Measurements from ENCODE around the gene HTR3E. TPM values are rescaled to one million over a fixed set of nuclear protein-coding genes. Genes with fewer than 3 reads are reported as not detected.

HTR3E gene
- total and polyA plus RNA-seq, 7 donors, result 0.54 to 1.2 TPM; not detected in 5

GRCh38 chr3:184134746-184135148, 37.9 kb downstream of the HTR3E start:
- intact Hi-C loops (cut with DNase I), result loop anchor here (1.0 to 5.0 kb wide), 5 partner anchors 20 to 237 kb away; partner anchors contain the start of genes ABCC5, ABCF3, DVL3 and EEF1AKMT4
- Histone ChIP-seq H3K9me3 (no peaks in the 10 kb centered on the region), H3K4me3 (peak overlapping the region; percentile 79 to 90 (median 85)), H3K27me3 (no peaks in the 10 kb centered on the region), H3K27ac (peak overlapping the region; percentile 87 to 90 (median 90)), H3K36me3 (peaks cover 0 to 22% (median 6%) of the 10 kb centered on the region in 4 donors), H3K4me1 (peaks cover 0 to 32% (median 20%) of the 10 kb centered on the region in 4 donors)
- DNase-seq, result no peak
- WGBS, 2 donors, result 0% methylated on average over 21 of the region's 21 CpGs
- TF ChIP-seq POLR2A (IDR thresholded peaks at IDR 0.05), result no peak
- TF ChIP-seq POLR2AphosphoS5 (IDR thresholded peaks at IDR 0.05), result no peak
- TF ChIP-seq EP300 (IDR thresholded peaks at IDR 0.05), result no peak
- TF ChIP-seq CTCF (IDR thresholded peaks at IDR 0.05), result no peak

DNA sequence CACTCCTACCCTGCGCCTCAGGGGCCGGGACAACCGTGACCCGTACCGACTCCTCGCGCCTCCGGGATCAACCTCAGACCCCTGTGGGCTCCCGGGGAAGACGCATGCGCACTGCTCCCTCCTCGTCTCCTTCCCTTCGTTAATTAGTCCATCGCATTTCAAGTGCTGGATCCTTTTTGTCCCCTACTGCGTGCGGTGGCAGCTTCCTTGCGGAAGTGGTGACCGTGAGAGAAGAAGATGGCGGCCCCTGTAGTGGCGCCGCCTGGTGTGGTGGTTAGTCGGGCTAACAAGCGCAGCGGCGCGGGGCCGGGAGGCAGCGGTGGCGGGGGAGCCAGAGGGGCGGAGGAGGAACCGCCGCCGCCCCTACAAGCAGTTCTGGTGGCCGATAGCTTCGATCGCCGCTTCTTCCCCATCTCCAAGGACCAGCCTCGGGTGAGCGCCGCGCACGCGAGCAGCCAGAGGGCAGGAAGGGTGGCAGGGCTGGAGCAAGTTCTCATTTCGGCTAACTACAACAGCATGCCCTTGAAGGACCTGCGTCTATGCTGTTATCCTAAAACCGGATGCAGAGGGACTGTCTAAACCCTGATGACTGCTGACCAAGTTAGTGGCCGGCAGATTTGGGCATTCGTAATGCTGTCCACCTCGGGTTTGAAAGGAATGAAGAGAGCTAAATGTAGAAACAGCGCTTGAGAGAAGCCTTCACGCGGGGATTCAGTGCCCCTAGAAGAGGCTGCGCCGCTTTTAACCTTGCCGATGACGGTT, 38.5 kb downstream of the HTR3E start, which contains the start of gene EIF2B5:
Gene EIF2B5 (plus strand): TSS at position 210 of the 762 bp plus-strand sequence. CDS start 28 bp downstream, at position 238.
- DNase-seq, result peak; percentile 94
- no peaks in the 10 kb centered on the region for H3K9me3 ChIP-seq
- H3K4me3 ChIP-seq, result peak within 1 kb of the TSS; percentile 79 to 90 (median 85)
- peak; percentile 68 to 88 (median 88) for TF ChIP-seq POLR2AphosphoS5 (IDR thresholded peaks at IDR 0.05)
- TF ChIP-seq POLR2A (IDR thresholded peaks at IDR 0.05), result peak in 1 of 2 donors; percentile 58
- peak in 1 of 4 experiments; percentile 26 for TF ChIP-seq CTCF (IDR thresholded peaks at IDR 0.05)
- peak in 1 of 4 donors; percentile 5 for TF ChIP-seq EP300 (IDR thresholded peaks at IDR 0.05)
- 0 to 1% methylated on average over 56 of the region's 56 CpGs for WGBS, 2 donors
- H3K27ac ChIP-seq, result peak within 1 kb of the TSS; percentile 87 to 90 (median 90)
- no peaks in the 10 kb centered on the region for H3K27me3 ChIP-seq
- intact Hi-C loops (cut with DNase I), result loop anchor here (2.0 to 5.0 kb wide), 4 partner anchors 19 to 238 kb away; partner anchors contain the start of genes ABCC5, ABCF3 and DVL3
- H3K36me3 ChIP-seq, result peaks cover 0 to 28% (median 10%) of the 10 kb centered on the region in 4 donors
- peaks cover 0 to 32% (median 20%) of the 10 kb centered on the region in 4 donors for H3K4me1 ChIP-seq

- H3K4me1 ChIP-seq, result peaks cover 0 to 32% (median 20%) of the 10 kb centered on the region in 4 donors
- H3K9me3 ChIP-seq, result no peaks in the 10 kb centered on the region
- H3K4me3 ChIP-seq, result peak overlapping the region; percentile 79 to 90 (median 85)
- TF ChIP-seq EP300 (IDR thresholded peaks at IDR 0.05) (no peak), POLR2AphosphoS5 (IDR thresholded peaks at IDR 0.05) (no peak)
- no peak for DNase-seq
- H3K27me3 ChIP-seq, result no peaks in the 10 kb centered on the region
- intact Hi-C loops (cut with DNase I), result loop anchor here (2.0 to 5.0 kb wide), 4 partner anchors 19 to 239 kb away; partner anchors contain the start of genes ABCC5, ABCF3 and DVL3
- H3K27ac ChIP-seq, result peak overlapping the region; percentile 87 to 90 (median 90)
- 1 to 4% methylated on average over 9 of the region's 9 CpGs for WGBS, 2 donors
- peaks cover 0 to 33% (median 16%) of the 10 kb centered on the region in 4 donors for H3K36me3 ChIP-seq
Measured at GRCh38 chr3:184135911-184136260, 39.0 kb downstream of the HTR3E start.

- Histone ChIP-seq H3K4me1 (peaks cover 0 to 26% (median 18%) of the 10 kb centered on the region in 4 donors), H3K27me3 (no peaks in the 10 kb centered on the region), H3K36me3 (peaks cover 29 to 79% (median 52%) of the 10 kb centered on the region in 4 donors), H3K4me3 (no peak overlapping the region), H3K9me3 (no peaks in the 10 kb centered on the region), H3K27ac (no peak overlapping the region)
- no peak for DNase-seq
- TF ChIP-seq EP300 (IDR thresholded peaks at IDR 0.05) (no peak), POLR2AphosphoS5 (IDR thresholded peaks at IDR 0.05) (no peak), CTCF (IDR thresholded peaks at IDR 0.05) (no peak), POLR2A (IDR thresholded peaks at IDR 0.05) (no peak)
- intact Hi-C loops (cut with DNase I), result no loop called here
- WGBS, 2 donors, result 91 to 95% methylated on average over 10 of the region's 10 CpGs
Measured at GRCh38 chr3:184140436-184140835, 43.6 kb downstream of the HTR3E start.

GRCh38 chr3:184142199-184142598, 45.3 kb downstream of the HTR3E start:
- Histone ChIP-seq H3K27ac (no peak overlapping the region), H3K9me3 (no peaks in the 10 kb centered on the region), H3K4me1 (peaks cover 0 to 13% (median 3%) of the 10 kb centered on the region in 4 donors), H3K27me3 (no peaks in the 10 kb centered on the region), H3K36me3 (peaks cover 29 to 91% (median 57%) of the 10 kb centered on the region in 4 donors), H3K4me3 (no peak overlapping the region)
- no peak for DNase-seq
- intact Hi-C loops (cut with DNase I), result no loop called here
- no peak for TF ChIP-seq EP300 (IDR thresholded peaks at IDR 0.05)
- no peak for TF ChIP-seq POLR2A (IDR thresholded peaks at IDR 0.05)
- TF ChIP-seq CTCF (IDR thresholded peaks at IDR 0.05), result no peak
- TF ChIP-seq POLR2AphosphoS5 (IDR thresholded peaks at IDR 0.05), result no peak
- 93 to 95% methylated on average over 7 of the region's 7 CpGs for WGBS, 2 donors
